Measurements from ENCODE around the gene ITPRIP.
A peak's percentile ranks its signal among the peaks of the same experiment; 100 is the strongest.

Gene ITPRIP

GRCh38 chr10:104276192-104276591 lies 62.1 kb downstream of the ITPRIP start:
- WGBS (ENCODE audit: extremely low coverage, insufficient coverage, insufficient read length), result no CpG with 5 or more reads among the region's 1 CpG

GRCh38 chr10:104274762-104275721 lies 63.2 kb downstream of the ITPRIP start:
- no peaks in the 10 kb centered on the region for H3K9me3 ChIP-seq (ENCODE audit: insufficient read depth, low read depth, low read length)
- peak overlapping the region; percentile 75 for H3K4me2 ChIP-seq (ENCODE audit: low read length)
- H3K36me3 ChIP-seq (ENCODE audit: control insufficient read depth in 1 of 2, insufficient read depth in 2 of 2, low read length in 2 of 2), result no peaks in the 10 kb centered on the region
- no CpG with 5 or more reads among the region's 42 CpGs for WGBS (ENCODE audit: extremely low coverage, insufficient coverage, insufficient read length)
- H3K4me3 ChIP-seq (ENCODE audit: low read depth, low read length), result peak overlapping the region; percentile 53
- DNase-seq, result peak; percentile 38 to 68
- H3K23ac ChIP-seq (ENCODE audit: low read length), result no peak overlapping the region
- no peak overlapping the region for H2BK120ac ChIP-seq (ENCODE audit: insufficient read depth, low read length, poor library complexity)
- no peak overlapping the region for H2AK5ac ChIP-seq (ENCODE audit: low read length)
- H3K27me3 ChIP-seq (ENCODE audit: insufficient read depth, low read length), result no peaks in the 10 kb centered on the region
- peaks cover 0 to 2% of the 10 kb centered on the region in 2 experiments for H3K4me1 ChIP-seq (ENCODE audit: control insufficient read depth in 1 of 2, insufficient read depth in 2 of 2, low read length in 2 of 2)
- H3K18ac ChIP-seq (ENCODE audit: low read length), result no peak overlapping the region
- H2BK5ac ChIP-seq (ENCODE audit: low read depth, low read length, poor library complexity), result no peak overlapping the region
- no peak overlapping the region for H4K12ac ChIP-seq (ENCODE audit: low read depth, low read length)
- H3K9ac ChIP-seq (ENCODE audit: low read length), result no peak overlapping the region
- no peak overlapping the region for H3K4ac ChIP-seq (ENCODE audit: low read depth, low read length)
- no peak overlapping the region for H2AFZ ChIP-seq (ENCODE audit: insufficient read depth, low read length, poor library complexity)
- no peak overlapping the region for H2BK12ac ChIP-seq (ENCODE audit: low read length)
- H4K8ac ChIP-seq (ENCODE audit: low read depth, low read length), result no peak overlapping the region
- no peak overlapping the region for H3K27ac ChIP-seq (ENCODE audit: low read depth, low read length)
- no peak overlapping the region for H3K14ac ChIP-seq (ENCODE audit: low read length)
- no peak overlapping the region for H4K91ac ChIP-seq (ENCODE audit: low read depth, low read length)
- no peaks in the 10 kb centered on the region for H3K79me2 ChIP-seq (ENCODE audit: control insufficient read depth, insufficient read depth, low read length, poor library complexity)
- H3K79me1 ChIP-seq (ENCODE audit: low read length), result no peaks in the 10 kb centered on the region

More at GRCh38 chr10:104276192-104276591, 62.1 kb downstream of the ITPRIP start:
- H3K4ac ChIP-seq (ENCODE audit: low read depth, low read length), result no peak overlapping the region
- H3K9ac ChIP-seq (ENCODE audit: low read length), result no peak overlapping the region
- H3K4me1 ChIP-seq (ENCODE audit: control insufficient read depth in 1 of 2, insufficient read depth in 2 of 2, low read length in 2 of 2), result peaks cover 0 to 2% of the 10 kb centered on the region in 2 experiments
- no peak overlapping the region for H3K14ac ChIP-seq (ENCODE audit: low read length)
- H3K23ac ChIP-seq (ENCODE audit: low read length), result no peak overlapping the region
- H4K91ac ChIP-seq (ENCODE audit: low read depth, low read length), result no peak overlapping the region
- no peaks in the 10 kb centered on the region for H3K9me3 ChIP-seq (ENCODE audit: insufficient read depth, low read depth, low read length)
- no peak overlapping the region for H2AK5ac ChIP-seq (ENCODE audit: low read length)
- no peak overlapping the region for H2BK5ac ChIP-seq (ENCODE audit: low read depth, low read length, poor library complexity)
- H2BK120ac ChIP-seq (ENCODE audit: insufficient read depth, low read length, poor library complexity), result no peak overlapping the region
- no peak overlapping the region for H2AFZ ChIP-seq (ENCODE audit: insufficient read depth, low read length, poor library complexity)
- H4K8ac ChIP-seq (ENCODE audit: low read depth, low read length), result no peak overlapping the region
- H3K4me3 ChIP-seq (ENCODE audit: low read depth, low read length), result no peak overlapping the region
- H3K36me3 ChIP-seq (ENCODE audit: control insufficient read depth in 1 of 2, insufficient read depth in 2 of 2, low read length in 2 of 2), result no peaks in the 10 kb centered on the region
- no peak overlapping the region for H3K18ac ChIP-seq (ENCODE audit: low read length)
- H3K27ac ChIP-seq (ENCODE audit: low read depth, low read length), result no peak overlapping the region
- no peaks in the 10 kb centered on the region for H3K79me1 ChIP-seq (ENCODE audit: low read length)
- H3K4me2 ChIP-seq (ENCODE audit: low read length), result no peak overlapping the region
- no peaks in the 10 kb centered on the region for H3K79me2 ChIP-seq (ENCODE audit: control insufficient read depth, insufficient read depth, low read length, poor library complexity)
- H4K12ac ChIP-seq (ENCODE audit: low read depth, low read length), result no peak overlapping the region
- no peak for DNase-seq
- no peak overlapping the region for H2BK12ac ChIP-seq (ENCODE audit: low read length)
- no peaks in the 10 kb centered on the region for H3K27me3 ChIP-seq (ENCODE audit: insufficient read depth, low read length)

GRCh38 chr10:104273899-104274575 lies 64.2 kb downstream of the ITPRIP start:
- H4K12ac ChIP-seq (ENCODE audit: low read depth, low read length), result no peak overlapping the region
- H3K4me3 ChIP-seq (ENCODE audit: low read depth, low read length), result no peak overlapping the region
- H3K36me3 ChIP-seq (ENCODE audit: control insufficient read depth in 1 of 2, insufficient read depth in 2 of 2, low read length in 2 of 2), result no peaks in the 10 kb centered on the region
- no peaks in the 10 kb centered on the region for H3K27me3 ChIP-seq (ENCODE audit: insufficient read depth, low read length)
- DNase-seq, result peak; percentile 26 to 66
- no peak overlapping the region for H3K18ac ChIP-seq (ENCODE audit: low read length)
- H2AFZ ChIP-seq (ENCODE audit: insufficient read depth, low read length, poor library complexity), result no peak overlapping the region
- no peak overlapping the region for H3K14ac ChIP-seq (ENCODE audit: low read length)
- H3K4me1 ChIP-seq (ENCODE audit: control insufficient read depth in 1 of 2, insufficient read depth in 2 of 2, low read length in 2 of 2), result peaks cover 2 to 4% of the 10 kb centered on the region in 2 experiments
- no peak overlapping the region for H2AK5ac ChIP-seq (ENCODE audit: low read length)
- no peaks in the 10 kb centered on the region for H3K79me2 ChIP-seq (ENCODE audit: control insufficient read depth, insufficient read depth, low read length, poor library complexity)
- no peak overlapping the region for H2BK12ac ChIP-seq (ENCODE audit: low read length)
- no peak overlapping the region for H3K9ac ChIP-seq (ENCODE audit: low read length)
- H4K8ac ChIP-seq (ENCODE audit: low read depth, low read length), result no peak overlapping the region
- no peak overlapping the region for H2BK5ac ChIP-seq (ENCODE audit: low read depth, low read length, poor library complexity)
- H3K79me1 ChIP-seq (ENCODE audit: low read length), result peaks cover 4% of the 10 kb centered on the region
- H3K4me2 ChIP-seq (ENCODE audit: low read length), result no peak overlapping the region
- H4K91ac ChIP-seq (ENCODE audit: low read depth, low read length), result no peak overlapping the region
- no peak overlapping the region for H3K4ac ChIP-seq (ENCODE audit: low read depth, low read length)
- H2BK120ac ChIP-seq (ENCODE audit: insufficient read depth, low read length, poor library complexity), result no peak overlapping the region
- WGBS (ENCODE audit: extremely low coverage, insufficient coverage, insufficient read length), result no CpG with 5 or more reads among the region's 4 CpGs
- H3K27ac ChIP-seq (ENCODE audit: low read depth, low read length), result no peak overlapping the region
- H3K23ac ChIP-seq (ENCODE audit: low read length), result no peak overlapping the region
- H3K9me3 ChIP-seq (ENCODE audit: insufficient read depth, low read depth, low read length), result no peaks in the 10 kb centered on the region

DNA sequence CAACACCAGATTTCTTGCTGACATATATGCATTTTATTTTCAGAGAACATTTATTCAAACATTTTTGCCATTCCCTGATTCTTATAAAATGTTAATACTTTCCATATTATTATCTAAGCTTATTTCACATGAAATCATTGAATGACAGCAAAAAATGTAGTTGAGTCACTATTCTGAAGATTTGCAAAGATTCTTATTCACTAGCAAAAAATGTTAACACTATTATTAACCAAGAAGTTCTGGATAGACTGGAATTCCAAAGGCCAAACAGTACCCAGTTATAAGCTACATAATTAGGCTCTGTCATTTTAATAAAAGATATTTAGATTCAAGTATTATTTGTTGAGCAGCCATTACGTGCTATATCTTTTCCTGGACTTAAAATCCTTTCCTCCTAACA lies 65.0 kb downstream of the ITPRIP start:
- H3K4ac ChIP-seq (ENCODE audit: low read depth, low read length), result no peak overlapping the region
- H3K9me3 ChIP-seq (ENCODE audit: insufficient read depth, low read depth, low read length), result no peaks in the 10 kb centered on the region
- no peak overlapping the region for H2BK12ac ChIP-seq (ENCODE audit: low read length)
- H3K18ac ChIP-seq (ENCODE audit: low read length), result no peak overlapping the region
- no peak overlapping the region for H3K23ac ChIP-seq (ENCODE audit: low read length)
- no peaks in the 10 kb centered on the region for H3K27me3 ChIP-seq (ENCODE audit: insufficient read depth, low read length)
- no peak overlapping the region for H3K4me2 ChIP-seq (ENCODE audit: low read length)
- H3K9ac ChIP-seq (ENCODE audit: low read length), result no peak overlapping the region
- H4K91ac ChIP-seq (ENCODE audit: low read depth, low read length), result no peak overlapping the region
- no peak overlapping the region for H4K8ac ChIP-seq (ENCODE audit: low read depth, low read length)
- peaks cover 6% of the 10 kb centered on the region for H3K79me1 ChIP-seq (ENCODE audit: low read length)
- peak in 1 of 2 donors; percentile 78 for DNase-seq
- H4K12ac ChIP-seq (ENCODE audit: low read depth, low read length), result no peak overlapping the region
- no peak overlapping the region for H3K14ac ChIP-seq (ENCODE audit: low read length)
- H3K4me1 ChIP-seq (ENCODE audit: control insufficient read depth in 1 of 2, insufficient read depth in 2 of 2, low read length in 2 of 2), result peaks cover 2 to 4% of the 10 kb centered on the region in 2 experiments
- H3K4me3 ChIP-seq (ENCODE audit: low read depth, low read length), result no peak overlapping the region
- H3K79me2 ChIP-seq (ENCODE audit: control insufficient read depth, insufficient read depth, low read length, poor library complexity), result no peaks in the 10 kb centered on the region
- no peaks in the 10 kb centered on the region for H3K36me3 ChIP-seq (ENCODE audit: control insufficient read depth in 1 of 2, insufficient read depth in 2 of 2, low read length in 2 of 2)
- H2AK5ac ChIP-seq (ENCODE audit: low read length), result no peak overlapping the region
- no peak overlapping the region for H2BK5ac ChIP-seq (ENCODE audit: low read depth, low read length, poor library complexity)
- no CpG with 5 or more reads among the region's 1 CpG for WGBS (ENCODE audit: extremely low coverage, insufficient coverage, insufficient read length)
- H2BK120ac ChIP-seq (ENCODE audit: insufficient read depth, low read length, poor library complexity), result no peak overlapping the region
- H2AFZ ChIP-seq (ENCODE audit: insufficient read depth, low read length, poor library complexity), result no peak overlapping the region
- H3K27ac ChIP-seq (ENCODE audit: low read depth, low read length), result no peak overlapping the region

Data from trophoblast cell (in vitro differentiated cells and primary cell).